GM21423 (cell line): Measurements from ENCODE around the gene PACRG.

Experiments
- ATAC-seq: cut with Tn5 transposase; IDR thresholded peaks from one replicate; pipeline ENCODE4 v1.9.1; 2021; ENCODE audit warnings: mild to moderate bottlenecking, moderate library complexity; ENCODE audit not compliant: unreplicated experiment

PACRG gene

DNA sequence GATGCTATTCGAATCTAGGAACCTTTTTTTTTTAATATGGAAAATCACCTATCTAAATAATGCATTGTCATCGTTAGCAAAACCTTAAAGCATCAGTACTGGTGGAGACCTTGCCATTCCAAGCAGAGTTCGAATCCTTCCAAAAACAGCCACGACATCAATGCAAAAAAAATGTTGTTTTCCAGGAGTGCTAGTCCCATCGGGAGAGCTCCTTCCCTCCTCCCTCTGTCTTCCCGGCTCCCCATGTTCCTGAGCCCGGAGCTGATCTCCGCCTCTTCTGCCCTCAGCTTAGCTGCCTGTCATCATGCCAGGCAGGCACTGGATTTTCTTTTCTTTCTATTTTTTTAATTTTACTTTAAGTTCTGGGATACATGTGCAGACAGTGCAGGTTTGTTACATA is 533.1 kb downstream of the PACRG start:
- ATAC-seq, result no peak

DNA sequence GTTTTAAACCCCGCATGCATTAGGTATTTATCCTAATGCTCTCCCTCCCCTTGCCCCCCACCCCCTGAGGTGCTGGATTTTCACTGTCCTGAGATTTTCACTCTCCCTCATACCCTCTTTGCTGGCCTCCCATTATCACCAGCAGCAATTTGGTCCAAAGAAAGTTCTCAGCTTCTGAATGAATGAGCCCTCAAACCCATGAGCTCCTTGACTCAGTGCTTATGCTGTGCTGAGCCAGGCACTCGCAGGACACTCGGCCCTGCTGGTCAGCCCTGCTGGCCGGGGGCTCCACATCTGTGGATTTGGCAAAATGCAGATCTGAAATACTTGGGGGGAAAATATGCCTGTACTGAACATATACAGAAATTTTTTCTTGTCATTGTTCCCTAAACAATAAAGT is 533.6 kb downstream of the PACRG start:
- no peak for ATAC-seq

DNA sequence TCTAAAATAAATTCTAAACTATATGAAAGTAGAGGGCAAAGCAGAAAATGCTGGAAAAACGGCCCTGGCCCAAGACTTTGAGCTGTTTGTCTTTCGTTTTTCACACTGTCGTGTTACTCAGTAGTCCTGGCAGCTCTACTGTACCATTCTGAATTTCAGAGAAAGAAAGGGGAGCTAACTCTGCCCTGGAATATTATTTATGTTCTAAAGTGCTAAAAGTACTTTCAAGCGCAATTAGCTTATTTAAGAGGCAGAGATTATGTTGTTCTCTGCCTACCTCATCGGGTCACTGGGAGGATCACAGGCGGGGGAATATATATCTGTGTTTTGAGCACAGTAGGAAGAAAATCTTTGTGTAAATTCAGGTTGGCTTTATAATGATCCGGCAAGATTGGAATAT is 534.3 kb downstream of the PACRG start:
- ATAC-seq, result no peak

DNA sequence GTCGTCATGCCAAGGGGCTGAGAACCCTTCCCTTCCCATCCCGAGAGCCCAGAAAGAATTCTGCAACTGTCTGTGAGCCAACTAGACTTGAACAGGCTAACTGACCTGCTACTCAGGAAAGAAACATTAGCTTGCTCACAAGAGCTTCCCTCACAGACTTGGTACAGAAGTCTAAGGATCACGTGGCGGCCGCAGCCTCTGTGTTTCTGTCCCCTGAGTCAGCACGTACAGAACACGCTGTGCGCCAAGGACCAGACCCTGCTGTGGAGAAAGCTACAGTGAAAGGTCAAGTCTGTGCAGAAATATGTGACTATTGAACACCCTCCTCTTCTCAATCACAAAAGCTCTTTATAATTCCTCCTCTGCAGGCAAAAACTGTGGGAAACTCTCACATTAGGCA is 535.4 kb downstream of the PACRG start:
- ATAC-seq, result no peak

DNA sequence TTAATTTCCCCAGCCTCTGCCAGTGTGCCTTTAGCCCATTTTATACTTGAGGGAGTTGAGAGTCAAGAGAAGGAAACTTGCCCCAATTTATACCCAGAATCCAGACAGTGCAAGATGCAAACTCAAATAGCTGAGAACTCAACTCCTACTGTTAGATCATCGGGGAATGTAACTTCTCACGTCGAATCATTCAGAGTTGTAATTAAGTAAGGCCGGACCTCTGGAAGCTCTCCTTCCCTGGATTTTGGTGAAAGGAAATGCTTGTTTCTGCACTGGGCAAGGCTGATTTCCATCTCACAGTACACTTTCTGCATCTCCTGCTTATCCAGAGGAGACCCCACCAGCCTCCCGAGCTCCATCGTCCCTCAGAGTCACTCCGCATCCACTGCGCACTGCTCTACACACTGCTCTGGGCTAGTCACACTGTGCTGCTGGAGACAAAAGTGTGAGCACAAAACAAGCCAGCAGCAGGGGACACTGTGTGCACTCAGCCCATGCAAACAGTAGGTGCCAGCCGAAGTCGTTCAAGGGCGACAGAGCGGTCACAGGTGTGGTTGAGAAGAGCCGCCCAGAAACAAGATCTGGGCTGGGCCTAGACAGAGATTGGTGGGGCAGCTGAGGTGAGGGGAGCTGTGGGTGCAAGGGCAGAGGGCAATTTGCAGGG is 536.4 kb downstream of the PACRG start:
- ATAC-seq, result no peak

DNA sequence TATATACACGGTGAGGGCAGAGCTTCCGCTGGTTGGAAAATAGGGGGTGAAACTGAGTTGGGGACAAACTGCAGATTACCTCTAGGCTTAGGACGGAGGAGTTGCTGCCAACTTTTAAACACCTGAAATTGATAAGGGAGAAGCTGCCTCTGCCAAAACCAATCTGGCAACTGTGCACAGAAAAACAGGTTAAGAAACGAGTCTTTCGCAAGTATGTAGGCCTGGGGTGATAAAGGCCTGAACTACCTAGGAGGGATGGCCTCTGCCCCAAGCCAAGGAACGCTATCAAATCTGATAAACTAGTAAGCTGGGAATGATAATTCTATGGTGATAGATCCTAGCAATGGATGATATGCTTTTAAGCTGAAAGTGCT is 536.9 kb downstream of the PACRG start:
- no peak for ATAC-seq

DNA sequence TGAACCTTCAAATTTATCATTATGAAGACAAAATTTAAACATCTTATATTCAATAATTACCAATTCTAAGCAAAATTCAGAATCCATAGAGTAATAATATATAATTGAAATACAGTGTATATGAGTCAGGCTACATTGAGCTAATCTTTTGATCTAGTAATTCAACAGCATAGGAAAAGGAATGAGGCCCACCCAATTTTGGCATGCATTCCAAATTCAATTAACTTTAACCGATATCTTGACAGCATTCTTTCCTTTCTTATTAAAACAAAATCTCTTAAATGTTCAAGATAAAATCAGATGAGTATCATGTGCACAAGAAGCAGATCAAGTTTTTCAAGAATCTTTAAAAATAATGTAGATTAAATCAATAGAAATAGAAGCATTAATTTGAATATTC is 553.9 kb downstream of the PACRG start:
- no peak for ATAC-seq

DNA sequence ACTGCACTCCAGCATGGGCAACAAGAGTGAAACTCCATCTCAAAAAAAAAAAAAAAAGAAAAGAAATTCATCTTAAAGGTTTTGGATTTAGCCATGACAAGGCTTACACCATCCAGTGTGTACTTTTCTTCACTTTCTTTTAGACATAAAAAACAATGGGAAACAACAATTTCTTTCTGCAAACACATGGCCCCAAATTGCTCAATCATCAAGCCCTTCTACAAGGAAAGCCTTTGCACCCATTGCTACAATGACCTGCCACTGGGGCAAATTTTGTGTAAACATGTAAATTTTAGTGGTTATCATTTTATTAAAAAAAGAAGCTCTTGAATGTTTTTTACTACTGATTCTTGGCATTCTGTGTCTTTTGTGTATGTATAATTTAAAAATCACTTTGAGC is 554.9 kb downstream of the PACRG start:
- ATAC-seq, result no peak

DNA sequence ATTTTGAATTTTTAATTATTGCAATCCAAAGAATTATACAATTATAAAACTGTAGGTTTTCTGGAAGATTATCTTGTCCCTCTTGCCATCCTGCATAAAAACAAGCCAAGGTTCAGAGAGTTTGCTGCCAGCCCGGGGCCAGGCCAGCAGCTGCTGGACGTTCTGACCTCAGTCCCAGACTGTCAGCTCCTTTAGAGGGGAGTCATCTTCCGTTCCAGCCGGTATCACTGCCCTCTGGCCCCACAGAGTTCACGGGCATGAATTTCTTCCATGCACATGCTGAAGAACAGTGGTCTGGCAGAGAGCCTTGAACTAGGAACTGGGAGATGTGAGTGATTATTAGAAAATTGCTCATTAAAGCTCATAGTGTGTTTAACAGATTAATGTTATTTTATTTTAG is 556.4 kb downstream of the PACRG start:
- no peak for ATAC-seq

DNA sequence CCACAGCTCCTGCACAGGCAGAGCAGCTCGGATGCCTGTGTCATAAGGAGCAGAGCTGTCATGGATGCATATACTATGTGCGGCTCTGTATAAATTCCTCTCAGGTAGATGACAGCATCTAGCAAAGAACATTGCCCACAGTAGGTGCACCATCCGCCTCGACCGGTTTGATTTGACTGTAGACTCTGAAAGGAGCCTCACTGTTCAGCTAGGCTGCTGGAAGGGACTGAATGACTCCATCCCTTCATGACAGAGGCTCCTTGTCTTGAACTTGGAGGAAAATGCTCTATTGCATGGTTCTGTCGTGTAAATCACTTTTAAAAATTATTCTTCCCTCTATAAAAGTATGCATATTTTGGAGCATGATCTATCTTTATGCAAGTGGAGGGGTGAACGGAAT is 557.9 kb downstream of the PACRG start:
- ATAC-seq, result no peak

DNA sequence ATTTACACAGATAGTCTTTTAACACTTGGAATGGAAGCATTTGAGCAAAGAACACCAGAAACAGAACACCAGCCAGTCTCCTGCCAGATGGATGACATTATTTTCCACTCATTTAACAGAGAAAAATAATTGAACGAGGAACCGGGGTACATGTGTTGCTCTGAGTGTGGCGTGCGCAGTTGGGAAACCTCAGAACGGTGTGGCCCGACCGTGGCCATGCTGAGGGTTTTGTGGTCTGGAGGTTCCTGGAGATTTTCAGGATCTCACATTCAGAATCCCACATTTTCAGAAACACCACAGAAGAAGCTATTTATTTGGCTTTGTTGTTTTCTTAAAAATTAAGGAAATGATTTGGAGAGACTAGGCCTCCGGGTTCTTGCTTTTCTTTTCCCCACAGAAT is 559.9 kb downstream of the PACRG start:
- ATAC-seq, result no peak

DNA sequence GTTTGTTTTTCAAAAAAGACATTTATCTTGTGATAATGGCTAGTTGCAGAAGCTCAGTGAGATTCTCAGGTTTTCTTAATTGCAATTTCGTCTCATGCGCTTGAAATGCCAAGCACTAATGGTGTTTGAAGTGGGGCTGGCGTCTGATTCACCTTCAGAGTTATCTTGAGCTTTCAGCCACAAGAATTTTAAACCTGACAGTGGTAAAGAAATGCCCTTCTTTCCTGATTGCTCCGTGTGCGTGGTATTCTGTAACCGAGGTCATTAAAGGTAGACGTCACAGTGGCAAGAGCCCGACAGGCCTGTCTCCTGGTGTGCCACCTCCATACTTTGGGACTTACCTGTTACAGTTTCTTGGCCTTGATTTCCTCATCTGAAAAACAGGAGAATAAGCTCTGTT is 560.3 kb downstream of the PACRG start:
- no peak for ATAC-seq

DNA sequence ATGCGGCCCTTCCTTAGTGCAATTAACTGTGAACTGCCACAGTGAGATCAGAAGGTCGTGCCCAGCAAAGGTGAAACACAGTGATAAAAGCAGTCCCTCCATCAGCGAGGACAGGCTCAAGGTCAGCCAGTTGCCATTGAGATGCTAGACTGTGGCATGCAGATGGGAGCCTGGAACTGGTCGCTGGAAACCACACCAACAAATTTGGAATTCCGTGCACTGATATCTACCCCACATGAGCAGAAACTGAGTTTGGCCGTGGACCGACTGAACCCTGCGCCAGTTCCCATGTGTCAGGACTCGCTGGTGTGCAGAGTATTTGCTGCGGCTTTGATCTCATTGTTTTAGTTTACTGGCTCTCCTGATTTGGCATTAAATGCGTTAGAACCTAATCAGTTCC is 561.1 kb downstream of the PACRG start:
- ATAC-seq, result no peak

DNA sequence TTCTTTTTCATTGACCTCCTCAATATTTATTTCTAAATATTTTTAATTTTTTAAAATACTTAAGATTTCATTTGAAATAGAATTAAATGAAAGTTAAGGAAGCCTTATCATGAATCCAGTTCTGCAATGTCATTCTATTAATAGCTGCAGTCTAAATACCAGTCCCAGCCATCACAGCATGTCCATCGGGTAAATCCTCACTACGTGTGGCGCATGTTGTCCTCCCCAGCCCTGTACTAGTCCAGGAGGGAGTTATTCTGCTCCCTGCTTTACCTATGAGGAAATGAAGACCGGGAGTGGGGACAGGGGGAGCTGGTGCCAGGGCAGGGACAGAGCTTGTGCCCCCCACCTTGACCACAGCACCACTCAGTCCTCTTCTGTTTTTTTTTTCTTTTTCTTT is 561.7 kb downstream of the PACRG start:
- no peak for ATAC-seq

DNA sequence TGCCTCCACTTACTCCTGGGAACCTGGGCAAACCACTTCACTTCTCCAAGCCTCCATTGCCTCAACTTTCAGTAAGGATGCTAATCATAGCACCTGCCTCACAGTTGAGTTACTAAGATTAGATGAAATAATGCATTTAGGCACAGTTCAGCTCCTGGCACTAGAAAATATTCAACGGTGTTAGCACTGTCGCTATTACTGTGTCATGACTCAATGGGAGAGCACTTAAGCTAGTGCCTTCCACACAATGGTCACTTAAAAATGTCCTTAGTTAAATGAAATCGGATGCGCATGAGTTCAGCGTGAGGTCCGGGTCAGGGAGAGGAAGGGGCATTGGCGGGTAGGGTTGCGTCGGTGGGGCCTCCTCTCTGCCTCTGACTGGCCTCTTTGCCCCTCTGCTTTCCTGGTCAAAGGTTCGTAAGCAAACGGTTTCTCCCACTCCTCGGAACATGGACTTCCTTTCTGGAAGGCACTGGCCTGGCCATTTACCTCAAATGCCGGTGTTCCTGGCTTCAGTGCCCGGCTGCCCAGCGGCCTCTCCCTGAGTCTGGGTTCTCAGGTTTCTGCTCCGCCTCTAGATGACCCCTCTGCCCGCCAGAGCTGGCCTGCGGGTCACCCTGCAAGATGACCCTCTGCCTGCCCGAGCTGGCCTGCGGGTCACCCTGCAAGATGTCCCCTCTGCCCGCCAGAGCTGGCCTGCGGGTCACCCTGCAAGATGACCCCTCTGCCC is 562.9 kb downstream of the PACRG start:
- no peak for ATAC-seq

DNA sequence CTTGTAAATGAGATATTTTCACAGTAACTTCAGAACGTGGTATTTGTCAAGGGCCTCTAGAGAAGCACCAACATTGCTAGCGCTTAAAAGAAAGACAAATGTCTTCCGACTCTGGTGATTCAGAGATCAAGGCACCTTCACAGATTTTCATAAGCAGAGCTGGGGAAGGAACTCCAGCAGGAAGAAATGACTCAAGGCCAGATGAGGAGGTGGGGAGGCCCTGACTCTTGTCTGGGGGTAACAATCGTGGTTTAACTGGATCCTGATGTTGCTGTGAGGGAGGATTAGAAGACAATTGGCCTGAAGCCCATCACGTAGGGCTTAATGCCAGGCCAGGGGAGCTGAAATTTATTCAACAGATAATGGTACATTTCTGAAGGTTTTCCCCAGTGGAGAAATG is 563.8 kb downstream of the PACRG start:
- no peak for ATAC-seq

DNA sequence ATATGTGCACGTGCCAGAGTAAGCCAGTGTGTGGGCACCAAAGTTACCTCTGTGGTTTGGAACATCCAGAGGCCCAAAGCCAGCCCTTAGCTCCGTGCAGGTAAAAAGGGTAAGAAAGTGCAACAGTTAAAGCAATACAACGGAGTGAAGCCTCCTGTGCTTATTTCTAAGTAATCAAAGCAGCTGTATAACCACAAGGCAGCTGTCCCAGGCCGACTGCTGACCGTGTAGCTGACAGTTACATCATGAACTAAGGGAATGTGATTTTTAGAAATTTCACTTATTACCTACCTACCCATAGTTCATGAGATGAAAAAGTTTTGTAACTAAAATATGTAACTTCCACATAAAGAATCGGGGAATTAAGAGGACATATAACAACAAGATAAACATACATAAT is 565.5 kb downstream of the PACRG start:
- ATAC-seq, result no peak

DNA sequence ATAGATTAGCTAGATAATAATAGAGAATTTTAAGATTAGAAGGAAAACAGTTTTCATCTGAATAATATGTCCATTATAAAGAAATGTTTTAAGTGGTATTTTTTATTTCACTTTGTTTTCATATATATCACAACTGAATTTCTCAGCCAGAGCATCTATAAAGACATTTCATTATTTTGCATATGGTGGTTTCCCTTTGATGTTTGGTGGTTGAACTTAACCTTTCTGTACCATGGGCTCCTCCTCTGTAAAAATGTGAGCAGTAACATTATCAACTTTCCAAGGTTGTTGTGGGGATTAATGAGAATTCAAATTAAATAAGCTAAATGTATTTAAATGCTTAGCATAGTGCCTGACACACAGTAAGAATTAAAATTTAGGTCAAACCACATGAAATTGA is 567.0 kb downstream of the PACRG start:
- no peak for ATAC-seq

DNA sequence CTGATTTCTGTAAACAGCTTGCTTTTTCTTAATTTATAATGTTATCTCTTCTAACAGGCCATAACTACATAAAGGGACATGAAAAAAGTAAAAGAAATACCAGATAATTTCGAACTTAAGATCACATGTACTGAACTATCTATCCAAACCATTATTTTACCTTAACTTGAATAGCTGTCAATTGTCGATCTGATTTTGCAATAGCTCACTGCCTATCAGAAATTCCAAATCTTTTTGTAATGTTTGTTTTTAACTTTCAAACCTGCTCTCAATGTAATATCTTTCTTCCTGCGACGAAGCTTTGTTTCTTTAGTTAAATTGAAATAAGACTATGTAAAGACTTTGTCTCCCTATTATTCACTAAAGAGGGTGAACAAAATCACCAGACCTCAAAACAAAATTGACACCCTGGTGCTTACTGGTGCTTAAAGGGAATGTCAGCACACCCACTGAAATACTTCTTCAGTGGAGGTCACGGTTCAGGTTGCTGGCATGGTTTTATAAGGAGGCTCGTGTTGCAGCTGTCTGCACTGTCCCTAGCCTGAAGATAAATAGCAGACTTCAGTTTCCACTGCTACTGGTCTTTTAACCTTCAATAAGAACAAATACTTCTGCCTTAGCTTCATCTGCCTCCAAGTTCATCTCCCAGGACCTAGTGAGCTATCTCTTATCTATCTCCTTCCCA is 569.2 kb downstream of the PACRG start:
- ATAC-seq, result no peak

DNA sequence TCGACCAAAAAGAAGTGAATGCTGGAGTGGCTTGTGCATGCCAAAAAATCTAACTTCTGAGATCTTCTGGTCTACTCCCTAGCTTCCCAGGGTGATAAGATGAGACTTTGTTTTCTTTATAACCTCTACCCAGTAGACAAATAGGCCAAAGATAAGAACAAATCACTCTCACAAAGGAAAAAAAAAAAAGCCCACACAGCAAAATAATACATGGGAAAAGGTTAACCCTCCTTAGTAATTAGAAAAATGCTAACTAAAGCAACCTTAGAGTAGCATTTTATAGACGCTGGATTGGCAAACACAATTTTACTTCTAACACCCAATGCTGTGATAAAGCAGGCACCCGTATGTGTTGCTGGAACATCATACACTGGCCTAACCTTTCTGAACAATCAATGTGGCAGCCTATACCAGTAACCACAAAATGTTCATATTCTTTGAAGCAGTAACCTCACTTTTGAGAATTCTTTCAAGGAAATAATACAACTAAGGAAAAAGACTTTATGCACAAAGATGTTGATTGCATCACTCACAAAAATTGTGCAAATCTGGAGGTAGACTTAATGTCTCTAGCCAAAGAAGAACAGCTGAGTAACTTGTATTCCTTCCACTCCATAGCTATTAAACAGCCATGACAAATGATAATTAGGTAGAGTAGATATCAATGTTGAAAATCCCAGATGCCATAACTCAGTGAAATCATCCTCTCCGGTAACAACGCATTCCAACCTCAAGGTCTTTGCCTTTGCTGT is 570.5 kb downstream of the PACRG start:
- ATAC-seq, result no peak

DNA sequence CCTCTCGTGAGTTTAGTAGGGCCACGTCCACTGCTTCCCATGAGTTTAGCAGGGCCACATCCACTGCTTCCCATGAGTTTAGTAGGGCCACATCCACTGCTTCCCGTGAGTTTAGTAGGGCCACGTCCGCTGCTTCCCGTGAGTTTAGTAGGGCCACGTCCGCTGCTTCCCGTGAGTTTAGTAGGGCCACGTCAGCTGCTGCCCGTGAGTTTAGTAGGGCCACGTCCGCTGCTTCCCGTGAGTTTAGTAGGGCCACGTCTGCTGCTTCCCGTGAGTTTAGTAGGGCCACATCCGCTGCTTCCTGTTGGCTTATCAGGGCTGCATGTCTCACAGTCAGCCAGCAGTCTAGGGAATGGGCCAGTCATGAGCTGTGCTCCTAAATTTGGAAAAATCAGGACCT is 573.1 kb downstream of the PACRG start:
- no peak for ATAC-seq
